GM19452 (cell line): ENCODE data around the gene TPSD1.
"Not testable (repeated sequence)": the region's sequence is repeated elsewhere in the genome, so short reads cannot be mapped to it uniquely, and the experiment has no call there.

Experiments
- ATAC-seq: cut with Tn5 transposase; IDR thresholded peaks from one replicate; pipeline ENCODE4 v1.9.1; 2021; ENCODE audit not compliant: unreplicated experiment

The TPSD1 gene

GRCh38 chr16:1279945-1280589, 24.2 kb downstream of the TPSD1 start:
- no peak for ATAC-seq

DNA sequence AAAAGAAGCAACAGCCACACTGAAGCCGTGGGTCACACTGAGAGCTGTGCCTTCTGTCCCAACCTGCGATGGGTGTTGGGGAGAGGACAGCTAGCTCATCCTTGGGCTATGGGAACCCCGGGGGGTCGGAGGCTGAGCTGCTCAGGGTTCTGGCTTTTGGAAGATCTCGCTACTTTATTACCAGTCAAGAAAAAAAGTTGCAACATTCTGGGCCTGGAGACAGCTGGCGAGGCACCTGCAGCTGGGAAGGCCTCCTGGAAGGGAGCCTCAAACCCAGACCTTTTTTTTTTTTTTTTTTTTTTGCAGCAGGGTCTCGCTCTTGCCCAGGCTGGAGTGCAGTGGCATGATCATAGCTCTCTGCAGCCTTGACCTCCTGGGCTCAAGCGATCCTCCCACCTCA, 24.9 kb downstream of the TPSD1 start:
- no peak for ATAC-seq

DNA sequence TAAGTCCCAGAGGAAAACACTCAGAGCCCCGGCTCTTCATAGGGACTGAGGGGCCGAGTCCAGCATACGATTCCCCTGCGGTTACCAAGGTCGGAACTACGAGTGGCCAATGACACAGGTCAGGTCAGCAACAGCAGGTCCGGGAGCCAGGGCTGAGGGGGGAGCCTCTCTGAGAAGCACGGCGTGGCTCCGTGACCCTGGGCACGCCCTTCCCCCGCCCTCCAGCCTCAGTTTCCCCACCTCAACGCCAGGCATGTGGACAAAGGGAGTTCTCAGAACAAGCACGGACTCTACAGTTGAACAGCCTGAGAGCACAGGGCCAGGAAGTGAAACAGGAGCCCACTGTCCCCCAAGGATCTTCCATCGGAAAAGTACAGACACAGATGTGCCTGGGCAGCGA, 25.6 kb downstream of the TPSD1 start:
- no peak for ATAC-seq

GRCh38 chr16:1282324-1282973, 26.6 kb downstream of the TPSD1 start:
- no peak for ATAC-seq

- no peak for ATAC-seq
Measured at GRCh38 chr16:1283296-1283695, 27.4 kb downstream of the TPSD1 start.

DNA sequence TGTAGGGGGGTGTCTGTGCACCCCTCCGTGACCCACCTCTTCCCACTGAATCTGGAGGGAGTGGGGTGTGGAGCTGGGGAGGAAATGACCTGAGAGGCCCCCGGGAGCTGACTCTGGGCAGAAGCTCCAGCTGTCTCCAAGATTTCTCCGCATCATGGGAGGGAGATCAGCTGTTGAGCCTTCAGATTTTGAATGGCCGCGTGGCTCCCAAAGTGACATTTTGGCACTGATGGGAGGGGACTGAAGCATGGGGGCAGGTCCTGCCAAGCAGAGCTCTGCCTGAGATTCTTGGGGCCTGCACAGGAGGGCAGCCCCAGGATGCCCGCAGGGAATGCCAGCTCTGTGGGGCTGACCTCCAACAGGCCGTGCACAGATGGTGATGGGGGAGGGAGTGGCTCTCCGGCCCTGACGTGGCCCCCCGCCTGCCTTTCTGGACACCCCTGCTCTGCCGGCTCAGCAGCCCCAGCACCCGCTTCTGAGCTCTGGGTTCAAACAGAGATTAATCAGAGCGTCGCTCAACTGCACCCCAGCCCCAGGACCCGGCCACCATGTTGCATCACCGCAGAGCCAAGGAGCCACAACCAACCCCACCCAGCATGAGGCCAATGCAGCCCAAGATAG, 28.2 kb downstream of the TPSD1 start:
- ATAC-seq: no peak

- ATAC-seq: no peak
Measured at GRCh38 chr16:1285669-1286512, 30.0 kb downstream of the TPSD1 start.

GRCh38 chr16:1286513-1287094, 30.7 kb downstream of the TPSD1 start:
- no peak for ATAC-seq

GRCh38 chr16:1287982-1288670, 32.3 kb downstream of the TPSD1 start:
- no peak for ATAC-seq

DNA sequence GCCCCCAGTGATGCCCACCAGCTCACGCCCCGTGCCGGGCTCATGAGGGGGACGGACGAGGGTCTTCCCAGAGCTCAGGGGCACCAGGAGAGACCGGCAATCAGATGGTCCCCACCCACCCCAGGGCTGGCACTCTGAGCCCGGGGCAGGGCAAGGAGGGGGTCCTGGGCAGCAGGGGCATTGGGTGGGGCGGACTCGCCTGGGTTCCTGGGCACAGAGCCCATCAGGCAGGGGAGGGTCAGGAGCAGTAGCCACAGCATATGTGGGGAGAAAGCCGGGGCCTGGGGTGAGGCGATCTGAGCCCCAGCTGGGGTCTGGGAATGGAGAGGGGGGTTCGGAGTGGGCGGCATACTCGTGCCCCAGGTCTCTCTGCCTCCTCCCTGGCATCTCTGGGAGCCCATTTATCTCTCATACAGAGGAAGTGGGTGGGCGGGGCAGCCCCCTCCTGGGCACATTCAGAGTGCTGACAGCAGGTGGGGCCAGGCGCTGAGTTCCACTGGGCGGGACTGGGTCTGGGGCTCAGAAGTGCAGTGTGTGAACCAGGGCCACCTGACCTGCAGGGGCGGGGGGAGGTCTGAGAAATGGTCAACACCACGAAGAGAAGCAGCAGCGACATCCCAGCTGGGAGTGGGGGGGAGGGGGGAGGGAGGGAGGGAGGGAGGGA, 33.1 kb downstream of the TPSD1 start:
- no peak for ATAC-seq

GRCh38 chr16:1289477-1289866, 33.6 kb downstream of the TPSD1 start:
- ATAC-seq: no peak

DNA sequence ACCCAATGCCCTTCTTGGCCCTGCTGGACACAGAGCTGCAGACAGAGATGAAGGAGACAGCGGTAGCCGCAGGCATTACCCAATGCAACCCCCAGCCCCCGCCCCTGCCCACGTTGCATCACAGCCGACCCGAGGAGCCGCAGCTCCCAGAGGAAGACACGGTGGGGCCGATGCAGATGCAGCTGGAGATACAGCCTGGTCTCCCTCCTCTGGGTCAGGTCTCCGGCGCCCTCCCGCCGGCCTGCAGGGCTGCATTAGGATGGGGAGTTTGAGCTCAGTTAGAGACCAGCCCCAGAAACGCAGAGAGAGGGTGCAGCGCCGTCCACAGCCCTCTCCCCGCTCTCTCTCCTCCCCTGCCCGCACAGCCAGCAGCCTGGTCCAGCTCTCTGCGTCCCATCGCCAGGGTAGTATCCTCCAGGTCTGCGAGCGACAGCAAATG, 34.2 kb downstream of the TPSD1 start:
- ATAC-seq: no peak

DNA sequence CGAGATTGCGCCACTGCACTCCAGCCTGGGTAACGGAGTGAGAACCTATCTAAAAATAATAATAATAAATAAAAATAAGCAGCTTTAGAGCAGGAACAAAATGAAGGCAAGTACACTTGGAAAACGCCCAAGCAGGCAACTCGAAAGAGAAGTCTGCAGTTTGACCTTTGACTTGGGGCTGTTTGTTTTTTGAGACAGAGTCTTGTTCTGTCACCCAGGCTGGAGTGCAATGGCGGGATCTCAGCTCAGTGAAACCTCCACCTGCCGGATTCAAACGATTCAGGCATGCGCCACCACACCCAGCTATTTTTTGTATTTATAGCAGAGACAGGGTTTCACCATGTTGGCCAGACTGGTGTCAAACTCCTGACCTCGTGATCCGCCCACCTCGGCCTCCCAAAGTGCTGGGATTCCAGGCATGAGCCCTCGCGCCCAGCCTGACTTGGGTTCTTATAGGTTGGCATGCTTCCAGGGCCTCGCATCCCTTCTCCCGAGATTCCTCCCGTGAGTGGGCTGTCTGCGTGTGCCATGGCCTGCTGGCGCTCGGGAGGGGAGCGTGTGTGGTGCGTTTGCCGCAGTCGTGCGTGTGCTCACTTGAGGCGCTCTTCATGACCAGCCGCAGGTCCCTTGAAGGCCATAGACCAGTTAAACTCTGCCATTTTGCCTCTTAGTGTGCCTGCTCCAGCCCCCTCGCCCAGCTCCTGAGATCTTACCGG, 35.1 kb downstream of the TPSD1 start:
- ATAC-seq: no peak

DNA sequence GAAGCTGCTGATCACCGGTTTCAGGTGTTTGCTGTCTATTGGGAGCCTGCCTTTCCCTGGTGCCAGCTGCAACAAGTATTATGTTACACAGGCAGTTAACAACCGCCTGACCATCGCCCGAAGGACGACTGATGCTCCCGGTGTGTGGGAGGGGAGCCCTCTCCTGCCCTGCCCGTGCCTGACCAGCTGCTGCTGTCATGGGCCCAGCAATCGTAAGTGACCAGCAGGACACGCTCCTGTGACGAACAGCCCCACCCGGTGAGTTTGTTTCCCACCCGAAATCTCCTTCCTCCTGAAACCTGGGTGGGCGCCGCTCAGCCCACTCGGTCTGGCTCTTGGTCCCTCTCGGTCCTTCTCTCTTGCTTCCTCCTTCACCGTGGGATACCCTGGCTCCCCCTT, 35.7 kb downstream of the TPSD1 start:
- ATAC-seq: no peak

DNA sequence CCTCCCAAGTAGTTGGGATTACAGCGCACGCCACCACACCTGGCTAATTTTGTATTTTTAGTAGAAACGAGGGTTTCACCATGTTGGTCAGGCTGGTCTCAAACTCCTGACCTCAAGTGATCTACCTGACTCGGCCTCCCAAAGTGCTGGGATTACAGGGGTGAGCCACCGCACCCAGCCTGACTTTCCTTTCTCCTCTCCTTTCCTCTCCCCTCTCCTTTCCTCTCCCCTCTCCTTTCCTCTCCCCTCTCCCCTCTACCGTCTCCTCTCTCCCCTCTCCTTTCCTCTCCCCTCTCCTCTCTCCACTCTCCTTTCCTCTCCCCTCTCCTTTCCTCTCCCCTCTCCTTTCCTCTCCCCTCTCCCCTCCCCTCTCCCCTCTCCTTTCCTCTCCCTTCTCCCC, 36.3 kb downstream of the TPSD1 start:
- ATAC-seq: not testable (repeated sequence)

DNA sequence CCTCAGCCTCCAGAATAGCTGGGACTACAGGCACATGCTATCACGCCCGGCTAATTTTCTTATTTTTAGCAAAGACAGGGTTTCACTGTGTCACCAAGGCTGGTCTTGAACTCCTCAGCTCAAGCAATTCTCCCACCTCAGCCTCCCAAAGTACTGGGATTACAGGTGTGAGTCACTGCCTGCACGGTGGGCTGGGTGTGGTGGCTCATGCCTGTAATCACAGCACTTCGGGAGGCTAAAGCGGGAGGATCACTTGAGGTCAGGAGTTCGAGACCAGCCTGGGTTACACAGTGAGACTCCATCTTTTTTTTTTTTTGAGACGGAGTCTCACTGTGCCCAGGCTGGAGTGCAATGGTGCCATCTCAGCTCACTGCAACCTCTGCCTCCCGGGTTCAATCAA, 36.9 kb downstream of the TPSD1 start:
- ATAC-seq: not testable (repeated sequence)

DNA sequence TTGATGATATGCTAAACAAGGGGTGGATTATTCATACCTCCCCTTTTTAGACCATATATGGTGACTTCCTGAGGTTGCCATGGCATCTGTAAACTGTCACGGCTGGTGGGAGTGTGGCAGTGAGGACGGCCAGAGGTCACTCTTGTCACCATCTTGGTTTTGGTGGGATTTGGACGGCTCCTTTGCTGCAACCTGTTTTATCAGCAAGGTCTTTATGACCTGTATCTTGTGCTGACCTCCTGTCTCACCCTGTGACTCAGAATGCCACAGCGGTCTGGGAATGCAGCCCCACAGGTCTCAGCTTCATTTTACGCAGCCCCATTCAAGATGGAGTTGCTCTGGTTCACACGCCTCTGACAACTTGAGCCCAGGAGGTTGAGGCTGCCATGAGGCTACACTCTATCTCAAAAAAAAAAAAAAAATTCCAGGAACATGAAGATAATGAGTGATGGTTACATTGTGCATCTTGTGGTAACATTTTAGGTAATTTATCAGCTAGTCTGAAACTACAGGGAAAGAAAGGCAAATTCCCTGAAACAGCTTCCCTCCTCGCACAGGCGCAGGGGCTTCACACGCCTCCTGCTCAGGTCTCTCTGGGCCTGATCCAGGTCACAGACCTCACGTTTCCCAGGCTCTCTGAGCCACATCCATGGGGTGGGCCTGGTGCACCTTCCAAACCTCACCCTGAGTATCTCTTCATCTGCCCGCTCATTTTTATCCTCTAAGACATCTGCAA, 38.2 kb downstream of the TPSD1 start:
- no peak for ATAC-seq

GRCh38 chr16:1295465-1295864, 39.6 kb downstream of the TPSD1 start:
- ATAC-seq: no peak

- not testable (repeated sequence) for ATAC-seq
Measured at GRCh38 chr16:1296688-1297017, 40.8 kb downstream of the TPSD1 start.
